GM18870 (cell line): ENCODE measurements around the gene MIA2.

Source experiments
- ATAC-seq: cut with Tn5 transposase; IDR thresholded peaks from one replicate; pipeline ENCODE4 v1.9.1; 2021; ENCODE audit warnings: moderate library complexity; ENCODE audit not compliant: unreplicated experiment

MIA2 gene

DNA sequence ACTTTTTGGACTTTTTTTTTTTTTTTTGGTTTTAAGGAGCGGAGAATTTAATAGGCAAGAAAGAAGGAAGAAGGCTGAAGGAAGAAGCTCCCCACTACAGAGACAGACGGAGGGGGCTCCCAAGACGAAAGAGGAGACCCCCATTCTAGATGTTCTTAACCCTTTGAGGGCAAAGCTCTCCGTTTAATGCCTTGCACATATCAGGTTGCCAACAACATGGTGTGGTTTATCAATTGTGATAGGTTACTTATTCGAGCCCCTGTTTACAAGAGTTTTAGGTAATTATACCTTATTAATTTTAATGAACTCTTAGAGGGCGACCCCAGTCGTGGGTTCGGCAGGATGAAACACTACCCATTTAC, 199.7 kb downstream of the MIA2 start:
- no peak for ATAC-seq

DNA sequence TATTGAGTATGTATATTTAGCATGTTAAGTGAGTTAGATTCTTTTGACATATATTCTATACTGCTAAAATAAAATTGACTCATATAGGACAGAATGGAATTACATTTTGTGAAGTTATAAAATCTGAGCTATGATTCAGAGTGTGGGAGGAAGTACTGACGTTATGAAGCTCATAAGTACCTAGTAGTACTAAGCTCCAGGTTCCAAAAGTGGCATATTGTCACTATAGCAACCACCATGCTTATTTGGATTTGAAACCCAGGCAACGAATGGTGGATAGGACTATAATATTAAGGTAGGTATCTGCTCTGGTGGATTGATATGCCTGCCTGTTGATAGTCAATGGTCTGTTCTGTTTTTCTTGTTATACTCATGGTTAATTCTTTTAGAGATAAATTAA, 200.7 kb downstream of the MIA2 start:
- ATAC-seq: no peak

DNA sequence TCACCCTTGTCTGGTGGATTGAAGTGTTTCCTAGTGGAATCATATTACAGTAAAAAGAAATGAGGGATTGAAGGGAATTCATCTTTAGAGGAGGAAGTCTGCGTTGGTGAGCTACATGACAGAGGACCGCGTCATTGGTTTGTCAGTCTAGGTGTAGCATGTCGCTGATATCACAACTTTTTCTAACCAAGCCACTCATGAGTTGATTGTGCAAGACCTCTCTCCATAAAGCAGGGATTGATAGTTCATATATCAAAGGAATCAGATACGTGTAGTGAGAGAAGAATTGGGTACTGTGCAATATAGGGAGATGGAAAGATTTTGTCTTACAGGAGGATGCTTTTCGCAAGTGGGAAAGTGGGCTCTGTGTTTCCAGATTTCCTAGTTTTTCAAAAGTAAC, 201.5 kb downstream of the MIA2 start:
- ATAC-seq: no peak
